Thoracic aorta (tissue), 2 donors: ENCODE results near the gene PTDSS2. TPM values are rescaled to one million over a fixed set of nuclear protein-coding genes. Genes with fewer than 3 reads are reported as not detected.

Experiments
- ATAC-seq: fragments of 150-250 bp; one replicate; pipeline ENCODE4 v1.8.0; 2017; ENCODE audit warnings: low read depth; ENCODE audit not compliant: insufficient number of reproducible peaks, low FRiP score
- DNase-seq: peaks from one replicate; pipeline ENCODE4 v3.0.0-alpha.2; 2020; ENCODE audit warnings: low spot score
- H3K27ac ChIP-seq, 2 donors: fragments of 200-600 bp; sonication (generic); 1 replicate in 1 of 2; 2 replicates in 1 of 2; pipeline ENCODE4 v1.5.1; 2016; ENCODE audit warnings: mild to moderate bottlenecking in 2 of 2, moderate library complexity in 2 of 2
- H3K27me3 ChIP-seq: fragments of 200-600 bp; sonication (generic); replicated peaks from 2 replicates; pipeline ENCODE4 v1.6.0; 2016; ENCODE audit warnings: mild to moderate bottlenecking; ENCODE audit not compliant: insufficient read depth
- H3K36me3 ChIP-seq: fragments of 200-600 bp; sonication (generic); one replicate; pipeline ENCODE4 v1.5.1; 2016
- H3K4me1 ChIP-seq, 2 donors: fragments of 200-600 bp; sonication (generic); 1 replicate in 1 of 2; 2 replicates in 1 of 2; pipeline versions ENCODE4 v1.5.1 to v1.6.0; 2016; ENCODE audit warnings: low read depth in 2 of 2, mild to moderate bottlenecking in 1 of 2; ENCODE audit not compliant: control insufficient read depth in 1 of 2
- H3K4me3 ChIP-seq: fragments of 200-600 bp; sonication (generic); 2 replicates; pipeline ENCODE4 v1.5.1; 2016; ENCODE audit warnings: mild to moderate bottlenecking
- H3K9me3 ChIP-seq: fragments of 200-600 bp; sonication (generic); 2 replicates; pipeline ENCODE4 v1.5.1; 2016
- CTCF ChIP-seq: fragments of 200-600 bp; sonication (generic); IDR thresholded peaks from one replicate; pipeline ENCODE4 v1.5.1; 2019; ENCODE audit warnings: antibody characterized with exemption
- total RNA-seq, 2 donors: library from RNA; depleted of rRNA; stranded (reverse); fragments of >200 nt; gene quantifications; one replicate each; pipeline versions ENCODE4 v1.1.0 to v1.2.3, GENCODE V29; 2016

The PTDSS2 gene
- total RNA-seq, 2 donors from 2014 or later = 34.0 to 34.7 TPM

DNA sequence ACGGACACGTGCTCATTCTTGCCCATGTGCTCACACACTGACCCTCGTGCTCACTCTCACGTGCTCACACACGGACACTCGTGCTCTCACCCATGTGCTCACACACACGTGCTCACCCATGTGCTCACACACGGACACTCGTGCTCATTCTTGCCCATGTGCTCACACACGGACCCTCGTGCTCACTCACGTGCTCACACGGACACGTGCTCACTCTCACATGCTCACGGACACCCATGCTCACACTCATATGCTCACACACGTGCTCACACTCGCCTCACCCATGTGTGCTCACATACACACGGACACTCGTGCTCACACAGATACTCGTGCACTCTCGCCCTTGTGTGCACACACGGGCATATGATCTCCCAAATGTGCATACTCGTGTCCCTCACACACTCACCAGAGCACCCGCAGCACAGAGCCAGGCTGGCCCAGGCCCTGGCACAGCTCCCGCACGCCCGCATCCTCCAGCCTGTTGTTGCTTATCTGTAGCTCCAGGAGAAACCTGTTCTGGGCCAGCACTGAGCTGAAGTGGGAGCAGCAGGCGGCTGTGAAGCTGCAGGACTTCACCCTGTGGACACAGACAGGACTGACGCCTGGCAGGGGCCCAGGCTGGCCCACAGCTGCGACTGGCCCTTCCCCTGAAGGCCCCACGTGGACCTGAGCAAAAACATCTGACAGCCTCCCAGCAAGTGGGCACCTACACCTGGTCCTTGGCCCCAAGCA, 47.7 kb downstream of the PTDSS2 start:
- Histone ChIP-seq H3K4me3 (no peak overlapping the region), H3K36me3 (peaks cover 55% of the 10 kb centered on the region), H3K27ac (no peak overlapping the region), H3K4me1 (peaks cover 1 to 3% of the 10 kb centered on the region in 2 donors), H3K9me3 (no peaks in the 10 kb centered on the region), H3K27me3 (no peaks in the 10 kb centered on the region)
- ATAC-seq (no peak), DNase-seq (no peak)
- TF ChIP-seq CTCF = no peak

GRCh38 chr11:498297-499181, 48.5 kb downstream of the PTDSS2 start:
- H3K27me3 ChIP-seq = no peaks in the 10 kb centered on the region
- TF ChIP-seq CTCF = no peak
- DNase-seq (no peak), ATAC-seq (no peak)
- no peak overlapping the region for H3K4me3 ChIP-seq
- peaks cover 3 to 5% of the 10 kb centered on the region in 2 donors for H3K4me1 ChIP-seq
- no peaks in the 10 kb centered on the region for H3K9me3 ChIP-seq
- H3K36me3 ChIP-seq = peaks cover 55% of the 10 kb centered on the region
- H3K27ac ChIP-seq = no peak overlapping the region

GRCh38 chr11:499201-500076, 49.4 kb downstream of the PTDSS2 start:
- Histone ChIP-seq H3K4me3 (no peak overlapping the region), H3K4me1 (peaks cover 7 to 14% of the 10 kb centered on the region in 2 donors), H3K27ac (no peak overlapping the region), H3K36me3 (peaks cover 50% of the 10 kb centered on the region), H3K9me3 (no peaks in the 10 kb centered on the region), H3K27me3 (no peaks in the 10 kb centered on the region)
- DNase-seq (no peak), ATAC-seq (no peak)
- TF ChIP-seq CTCF = no peak

DNA sequence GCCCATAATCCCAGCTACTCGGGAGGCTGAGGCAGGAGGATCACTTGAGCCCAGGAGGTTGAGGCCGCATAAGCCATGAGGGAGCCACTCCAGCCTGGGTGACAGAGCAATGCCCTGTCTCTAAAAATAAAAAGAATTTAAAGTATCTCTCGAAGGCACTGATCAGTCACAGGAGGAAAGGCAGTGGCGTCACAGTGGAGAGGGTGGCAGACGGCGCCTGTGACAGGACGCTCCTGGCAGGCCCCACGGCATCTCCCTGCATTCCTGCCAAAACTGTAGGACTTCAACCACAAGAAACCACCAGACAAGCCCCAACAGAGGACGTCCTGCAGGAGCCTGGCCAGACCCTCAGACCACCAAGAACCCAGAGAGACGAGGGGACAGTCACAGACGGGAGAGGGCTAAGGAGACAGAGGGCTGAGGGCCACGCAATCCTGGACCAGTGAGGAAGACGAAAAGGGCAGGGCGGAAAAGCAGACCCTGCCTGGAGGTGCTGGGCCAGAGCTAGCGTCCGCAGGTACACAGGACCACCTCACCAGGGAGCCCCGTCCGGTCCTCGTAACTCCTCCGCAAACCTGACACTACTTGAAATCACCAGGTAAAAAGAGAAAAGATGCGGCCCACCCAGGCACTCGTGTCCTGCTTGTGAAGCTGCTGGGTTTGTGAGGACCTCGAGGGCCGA, 51.1 kb downstream of the PTDSS2 start:
- Histone ChIP-seq H3K27me3 (no peaks in the 10 kb centered on the region), H3K4me1 (peaks cover 19 to 31% of the 10 kb centered on the region in 2 donors), H3K36me3 (peaks cover 37% of the 10 kb centered on the region), H3K27ac (no peak overlapping the region), H3K4me3 (no peak overlapping the region), H3K9me3 (no peaks in the 10 kb centered on the region)
- TF ChIP-seq CTCF = no peak
- no peak for ATAC-seq
- no peak for DNase-seq
